Stimulated activated CD8-positive, alpha-beta memory T cell treated with anti-CD3 and anti-CD28 coated beads, Interleukin-15, amount 100 ng/mL, for 48 hours (primary cell): ENCODE measurements around the gene KRT8.

Experiments
- DNase-seq, 2 donors: peaks; one replicate each; pipeline ENCODE4 v3.0.0-alpha.2; 2020; ENCODE audit warnings: low read depth in 2 of 2

The KRT8 gene

DNA sequence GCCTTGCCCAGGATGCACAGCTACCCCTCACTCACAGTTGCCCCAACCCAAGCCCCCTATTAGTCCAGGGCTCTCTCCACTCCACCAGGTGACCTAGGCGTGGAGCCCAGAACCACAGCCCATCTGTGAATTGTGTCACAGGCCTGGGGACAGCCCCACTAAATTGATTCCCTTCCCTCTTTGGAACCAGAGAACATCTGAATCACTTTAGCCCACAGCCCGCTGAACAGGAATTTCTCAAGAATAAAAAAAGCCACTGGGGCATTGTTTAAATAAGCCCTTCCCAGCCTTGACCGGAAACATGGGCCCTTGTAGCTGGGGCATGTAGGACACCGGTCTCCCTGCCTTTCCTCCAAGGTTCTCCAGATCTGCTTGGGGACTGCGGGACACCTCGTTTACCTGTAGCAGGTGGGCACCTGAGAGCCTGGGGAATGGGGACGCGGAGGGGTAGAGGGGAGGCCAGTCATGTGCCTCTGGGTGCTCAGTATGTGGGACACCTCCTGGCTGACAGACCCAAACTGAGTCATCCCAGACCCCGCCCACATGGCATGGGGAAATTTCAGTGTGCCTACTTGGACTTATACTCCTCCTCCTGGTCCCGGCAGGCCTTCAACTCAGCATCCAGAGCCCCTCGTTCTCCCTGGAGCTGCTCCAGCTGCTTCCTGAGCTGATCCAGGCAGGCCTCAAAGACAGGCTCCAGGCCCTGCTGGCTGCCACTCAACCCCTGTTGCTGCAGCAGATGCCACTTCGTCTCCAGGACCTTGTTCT lies 57.4 kb downstream of the KRT8 start:
- DNase-seq, result no peak
